ENCODE results near the gene PXDN.

PXDN gene

DNA sequence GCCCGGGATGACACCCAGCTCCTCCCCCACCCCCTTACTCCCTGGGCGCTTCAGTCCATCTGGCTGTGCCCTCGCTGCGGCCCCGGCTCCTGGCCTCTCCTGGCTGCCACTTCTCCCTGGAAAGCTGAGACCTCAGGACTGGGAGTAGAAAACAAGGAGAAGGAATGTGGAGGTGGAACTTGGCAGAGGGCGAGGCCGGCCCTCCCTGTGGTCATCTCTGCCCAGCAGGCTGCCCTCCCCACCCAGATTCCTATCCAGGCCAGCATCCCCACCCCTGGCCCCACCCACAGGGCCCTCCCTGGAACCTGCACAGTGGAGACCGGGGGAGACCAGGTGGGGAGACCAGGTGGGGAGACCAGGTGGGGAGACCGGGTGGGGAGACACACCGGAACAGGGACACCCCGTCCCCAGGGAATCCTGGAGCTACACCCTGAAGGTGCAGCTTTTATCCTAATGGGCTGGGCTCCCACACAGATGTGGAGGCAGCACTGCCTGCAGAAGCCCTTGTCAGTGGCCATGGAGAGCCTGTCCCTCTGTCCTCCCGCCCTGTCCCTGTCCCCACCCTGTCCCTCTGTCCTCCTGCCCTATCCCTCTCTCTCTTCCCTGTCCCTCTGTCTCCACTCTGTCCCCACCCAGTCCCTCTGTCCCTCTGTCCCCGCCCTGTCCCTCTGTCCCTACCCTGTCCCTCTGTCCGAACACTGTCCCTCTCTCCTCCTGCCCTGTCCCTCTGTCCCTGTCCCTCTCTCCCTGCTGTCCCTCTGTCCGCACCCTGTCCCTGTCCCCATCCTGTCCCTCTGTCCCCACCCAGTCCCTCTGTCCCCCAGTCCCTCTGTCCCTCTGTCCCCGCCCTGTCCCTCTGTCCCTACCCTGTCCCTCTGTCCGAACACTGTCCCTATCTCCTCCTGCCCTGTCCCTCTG is 157.1 kb downstream of the PXDN start:
- DNase-seq (ENCODE audit: low read depth in 1 of 2, low spot score in 1 of 2), result no peak

- DNase-seq (ENCODE audit: low read depth in 1 of 2, low spot score in 1 of 2), result no peak
Observed at GRCh38 chr2:1586251-1586922, 157.9 kb downstream of the PXDN start.

DNA sequence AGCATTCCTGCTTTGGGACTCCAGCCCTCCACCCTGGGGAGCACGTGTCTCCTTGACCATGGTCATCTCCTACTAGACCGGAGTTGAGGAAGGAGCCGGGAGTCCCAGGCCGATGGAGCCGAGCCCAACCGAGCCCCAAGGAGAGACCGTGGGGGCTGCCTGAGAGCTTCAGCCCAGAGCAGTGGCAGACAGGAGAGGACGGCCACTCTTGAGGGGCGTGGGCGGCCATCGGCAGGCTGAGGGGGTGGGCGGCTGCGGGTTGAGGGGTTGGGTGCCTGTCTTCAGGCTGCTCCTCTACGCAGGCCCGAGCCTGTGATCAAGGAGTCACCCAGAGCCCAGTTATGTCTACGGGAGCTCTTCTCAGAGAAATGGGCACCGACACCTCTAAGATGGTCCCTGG is 158.7 kb downstream of the PXDN start:
- no peak for DNase-seq (ENCODE audit: low read depth in 1 of 2, low spot score in 1 of 2)

GRCh38 chr2:1584691-1585485 is 159.4 kb downstream of the PXDN start:
- no peak for DNase-seq (ENCODE audit: low read depth in 1 of 2, low spot score in 1 of 2)

DNA sequence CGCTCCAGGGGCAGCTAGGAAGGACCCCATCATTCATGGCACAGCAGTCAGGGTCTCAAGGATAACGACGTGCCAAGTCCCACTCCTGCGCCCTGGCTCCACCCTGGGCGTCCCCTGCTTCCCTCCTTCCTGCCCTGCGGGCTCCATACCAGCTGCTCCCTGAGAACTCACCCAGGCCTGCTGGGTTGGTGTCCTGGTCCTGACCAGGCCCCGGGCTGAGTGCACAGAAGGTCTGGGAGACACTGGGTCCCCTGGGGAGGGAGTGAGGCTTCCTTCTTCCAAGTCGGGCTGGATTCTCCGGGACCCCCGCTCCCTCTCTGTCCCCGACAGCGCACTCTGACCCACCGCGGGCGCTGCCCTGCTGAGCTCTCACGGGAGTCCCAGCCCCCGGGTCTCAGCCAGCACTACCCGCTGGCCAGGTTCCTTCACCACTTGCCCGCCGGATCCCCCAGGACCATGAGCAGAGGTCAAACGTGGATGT is 160.2 kb downstream of the PXDN start:
- no peak for DNase-seq (ENCODE audit: low read depth in 1 of 2, low spot score in 1 of 2)

DNA sequence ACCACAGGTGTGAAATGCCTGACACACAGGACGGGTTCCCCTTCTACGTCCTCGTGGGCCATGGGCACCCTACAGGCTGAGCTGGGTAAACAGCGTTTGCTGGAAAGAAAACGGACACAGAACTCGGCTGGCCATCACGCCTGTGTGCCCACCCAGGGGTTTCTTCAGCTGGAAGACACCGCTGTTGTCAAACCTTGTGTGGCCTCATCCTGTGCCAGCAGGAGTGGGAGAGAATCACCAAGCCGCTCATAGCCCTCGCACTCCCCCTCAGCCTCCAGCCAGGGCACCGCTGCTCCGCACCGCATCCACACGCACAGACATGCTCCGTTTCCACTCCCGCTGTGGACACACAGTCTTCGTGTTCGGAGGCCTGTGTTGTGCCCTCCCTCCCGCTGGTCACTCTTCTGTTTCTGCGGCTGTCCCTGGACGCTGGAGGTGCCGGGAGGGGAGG is 161.4 kb downstream of the PXDN start:
- no peak for DNase-seq (ENCODE audit: low read depth in 1 of 2, low spot score in 1 of 2)

- DNase-seq (ENCODE audit: low read depth in 1 of 2, low spot score in 1 of 2), result no peak
Observed at GRCh38 chr2:1581965-1582625, 162.2 kb downstream of the PXDN start.

Data from activated T-helper 1 cell treated with anti-CD3 and anti-CD28 coated beads, Interleukin-2, amount 50 U/mL, for 16 hours (primary cell).